ENCODE measurements around the gene NRSN1. TPM values are rescaled to one million over a fixed set of nuclear protein-coding genes. Genes with fewer than 3 reads are reported as not detected.
A peak's percentile ranks its signal among the peaks of the same experiment; 100 is the strongest.

The NRSN1 gene
- total and polyA plus RNA-seq, 2 of the 13 experiments (the other 11 are each of a cell fraction or from before 2014, with no cell fraction given), result not detected

- TF ChIP-seq ZHX2 (IDR thresholded peaks at IDR 0.05; ENCODE audit: low read depth) (no peak), ZHX2 (CRISPR knock-in tag; IDR thresholded peaks at IDR 0.05; ENCODE audit: borderline replicate concordance) (no peak), ZMYM4 (CRISPR knock-in tag; IDR thresholded peaks at IDR 0.05) (0 out of 2 replicates have a peak, but pooled peaks have one; percentile 20), AGO1 (IDR thresholded peaks at IDR 0.05; ENCODE audit: low read depth, low read length, poor library complexity, severe bottlenecking) (no peak), ZNF501 (CRISPR knock-in tag; IDR thresholded peaks at IDR 0.05) (no peak), DBP (CRISPR knock-in tag; IDR thresholded peaks at IDR 0.05; ENCODE audit: not compliant biosample characterization) (no peak), ZNF772 (CRISPR knock-in tag; IDR thresholded peaks at IDR 0.05) (no peak), MXD1 (CRISPR knock-in tag; IDR thresholded peaks at IDR 0.05) (no peak), ZNF572 (CRISPR knock-in tag; IDR thresholded peaks at IDR 0.05) (no peak), MXI1 (IDR thresholded peaks at IDR 0.05; ENCODE audit: borderline replicate concordance, low read depth, low read length) (no peak), ZNF75D (CRISPR knock-in tag; IDR thresholded peaks at IDR 0.05; ENCODE audit: borderline replicate concordance) (no peak), ASH2L (IDR thresholded peaks at IDR 0.05; ENCODE audit: insufficient read length, low read depth, low read length) (peak; percentile 59), ZNF576 (CRISPR knock-in tag; IDR thresholded peaks at IDR 0.05) (no peak), ZNF484 (CRISPR knock-in tag; IDR thresholded peaks at IDR 0.05; ENCODE audit: borderline replicate concordance, low read depth) (no peak), ARID5B (CRISPR knock-in tag; IDR thresholded peaks at IDR 0.05) (peak; percentile 89), CHD4 (IDR thresholded peaks at IDR 0.05; ENCODE audit: borderline replicate concordance, low read length) (peak; percentile 48; the same call in 1 of the 2 replicates), RNF2 (conservative IDR thresholded peaks at IDR 0.05; ENCODE audit: low read depth) (no peak), U2AF2 (IDR thresholded peaks at IDR 0.05; ENCODE audit: low read depth, low read length) (no peak)
These were observed 69.1 kb downstream of the NRSN1 start (continued) for GRCh38 chr6:24194978-24195700.
